CD4-positive, alpha-beta memory T cell (primary cell): ENCODE measurements around the gene GANAB. TPM values are rescaled to one million over a fixed set of nuclear protein-coding genes. Genes with fewer than 3 reads are reported as not detected.

Experiments
- CTCF ChIA-PET: fragments of 350-600 bp; sonication (Branson Sonifier 250); formaldehyde crosslinking; loops from one replicate; lab custom pipeline; 2021; ENCODE audit warnings: inconsistent platforms; ENCODE audit not compliant: partially characterized antibody; lab: Charles Lee
- POLR2A ChIA-PET: fragments of 350-600 bp; sonication (Branson Sonifier 250); formaldehyde crosslinking; loops from one replicate; lab custom pipeline; 2021; ENCODE audit not compliant: partially characterized antibody; lab: Charles Lee
- DNase-seq, 5 donors: peaks; one replicate each; pipeline versions ENCODE4 v3.0.0 to v3.0.0-alpha.2; 2020 to 2022; ENCODE audit warnings: mixed read lengths in 1 of 5
- H3K27ac ChIP-seq: one replicate; pipeline ENCODE4 v1.7.0; 2013; ENCODE audit warnings: low read depth, low read length
- H3K27me3 ChIP-seq: 2 replicates; pipeline ENCODE4 v1.7.0; 2013; ENCODE audit warnings: mild to moderate bottlenecking, low read length, moderate library complexity; ENCODE audit not compliant: insufficient read depth
- H3K36me3 ChIP-seq: 2 replicates; pipeline ENCODE4 v1.7.0; 2013; ENCODE audit warnings: mild to moderate bottlenecking, low read length, moderate library complexity; ENCODE audit not compliant: insufficient read depth
- H3K4me1 ChIP-seq: 2 replicates; pipeline ENCODE4 v1.7.0; 2013; ENCODE audit warnings: mild to moderate bottlenecking, low read length, moderate library complexity; ENCODE audit not compliant: insufficient read depth
- H3K4me3 ChIP-seq, 2 donors: one replicate each; pipeline ENCODE4 v1.7.0; 2013; ENCODE audit warnings: low read length in 2 of 2, mild to moderate bottlenecking in 1 of 2
- H3K9me3 ChIP-seq, 2 donors: one replicate each; pipeline ENCODE4 v1.7.0; 2013; ENCODE audit warnings: low read length in 2 of 2, control low read depth in 1 of 2; ENCODE audit not compliant: control insufficient read depth in 1 of 2
- H3K27ac Mint-ChIP-seq, 7 donors: one replicate each; pipeline ENCODE4 v1.8.0; 2020 to 2021; ENCODE audit warnings: mixed read lengths in 7 of 7, mild to moderate bottlenecking in 6 of 7, inconsistent platforms in 3 of 7, moderate library complexity in 3 of 7
- H3K27me3 Mint-ChIP-seq, 2 donors: one replicate each; pipeline ENCODE4 v1.8.0; 2020 to 2021; ENCODE audit warnings: mixed read lengths in 2 of 2
- H3K36me3 Mint-ChIP-seq, 2 donors: one replicate each; pipeline ENCODE4 v1.8.0; 2020 to 2021; ENCODE audit warnings: mixed read lengths in 2 of 2, inconsistent platforms in 1 of 2, mild to moderate bottlenecking in 1 of 2
- H3K4me1 Mint-ChIP-seq, 4 donors: one replicate each; pipeline ENCODE4 v1.8.0; 2020 to 2021; ENCODE audit warnings: mixed read lengths in 4 of 4, mild to moderate bottlenecking in 1 of 4
- H3K4me3 Mint-ChIP-seq, 8 donors: one replicate each; pipeline ENCODE4 v1.8.0; 2020 to 2021; ENCODE audit warnings: mixed read lengths in 8 of 8, mild to moderate bottlenecking in 7 of 8, moderate library complexity in 6 of 8, inconsistent platforms in 3 of 8
- H3K9me3 Mint-ChIP-seq, 8 donors: one replicate each; pipeline ENCODE4 v1.8.0; 2020 to 2021; ENCODE audit warnings: mixed read lengths in 8 of 8, mild to moderate bottlenecking in 5 of 8, inconsistent platforms in 3 of 8, moderate library complexity in 1 of 8
- intact Hi-C: fragments of 100-400 bp; cut with micrococcal nuclease; formaldehyde crosslinking; loops from one replicate; pipeline ENCODE4 v1.15.1; 2023
- polyA plus RNA-seq, 2 donors: library from polyadenylated mRNA; unstranded; fragments of 300-500 nt; fragmentation: Illumina TruSeq; gene quantifications; one replicate each; pipeline ENCODE4 v1.2.3, GENCODE V29; 2021
- total RNA-seq, 2 experiments: library from RNA; stranded (reverse); gene quantifications; one replicate each; pipeline ENCODE4 v1.2.3, GENCODE V29; 2021

The GANAB gene
- total and polyA plus RNA-seq, 4 experiments from 2014 or later, result 122 to 262 (median 201) TPM

GRCh38 chr11:62601122-62601371 is 45.4 kb downstream of the GANAB start:
- ChIA-PET POLR2A (interaction anchor here (0.6 to 12.0 kb wide), 29 partner anchors 8 to 280 kb away, joined by 3 to 494 read pairs (median 7); partner anchors contain the start of genes AHNAK, B3GAT3, BSCL2 and C11orf98), CTCF (interaction anchor here (1.0 to 2.3 kb wide), 9 partner anchors 9 to 177 kb away, joined by 3 to 25 read pairs (median 4); partner anchors contain the start of genes C11orf98, CSKMT and TUT1)
- Histone ChIP-seq H3K4me3 (peak overlapping the region; percentile 71 to 82), H3K9me3 (no peaks in the 10 kb centered on the region), H3K27me3 (no peaks in the 10 kb centered on the region), H3K4me1 (peaks cover 35% of the 10 kb centered on the region), H3K27ac (peak overlapping the region; percentile 91), H3K36me3 (peaks cover 50% of the 10 kb centered on the region)
- peak in 1 of 5 donors; percentile 66 for DNase-seq
- intact Hi-C loops, result no loop called here
- Mint-ChIP-seq H3K9me3 (no peaks in the 10 kb centered on the region), H3K27ac (peak overlapping the region; percentile 90 to 99 (median 98)), H3K27me3 (no peaks in the 10 kb centered on the region), H3K36me3 (peaks cover 58 to 72% of the 10 kb centered on the region in 2 donors), H3K4me3 (peak overlapping the region; percentile 91 to 99 (median 96)), H3K4me1 (peaks cover 31 to 62% (median 47%) of the 10 kb centered on the region in 4 donors)

- intact Hi-C loops, result no loop called here
- no peaks in the 10 kb centered on the region for H3K9me3 Mint-ChIP-seq
- Histone ChIP-seq H3K9me3 (no peaks in the 10 kb centered on the region), H3K4me1 (peaks cover 34% of the 10 kb centered on the region), H3K36me3 (peaks cover 50% of the 10 kb centered on the region), H3K27ac (peak overlapping the region; percentile 91), H3K4me3 (peak overlapping the region; percentile 71 to 82), H3K27me3 (no peaks in the 10 kb centered on the region)
- peak in 1 of 5 donors; percentile 46 for DNase-seq
- POLR2A ChIA-PET, result interaction anchor here (0.6 to 12.0 kb wide), 23 partner anchors 8 to 254 kb away, joined by 3 to 494 read pairs (median 11); partner anchors contain the start of genes AHNAK, B3GAT3, BSCL2 and C11orf98
- H3K27me3 Mint-ChIP-seq, result no peaks in the 10 kb centered on the region
- CTCF ChIA-PET, result interaction anchor here (1.0 to 2.3 kb wide), 8 partner anchors 8 to 186 kb away, joined by 3 to 25 read pairs (median 3); partner anchors contain the start of genes C11orf98, CSKMT and TUT1
- H3K36me3 Mint-ChIP-seq, result peaks cover 60 to 75% of the 10 kb centered on the region in 2 donors
- H3K4me1 Mint-ChIP-seq, result peaks cover 31 to 66% (median 48%) of the 10 kb centered on the region in 4 donors
- peak overlapping the region; percentile 90 to 99 (median 98) for H3K27ac Mint-ChIP-seq
- peak overlapping the region; percentile 91 to 99 (median 96) for H3K4me3 Mint-ChIP-seq
Measured at GRCh38 chr11:62600367-62601121, 45.9 kb downstream of the GANAB start.

GRCh38 chr11:62599901-62600300 is 46.5 kb downstream of the GANAB start:
- peak overlapping the region; percentile 90 to 99 (median 98) for H3K27ac Mint-ChIP-seq
- H3K36me3 Mint-ChIP-seq, result peaks cover 63 to 77% of the 10 kb centered on the region in 2 donors
- ChIA-PET CTCF (interaction anchor here (0.7 to 2.3 kb wide), 11 partner anchors 8 to 187 kb away, joined by 3 to 25 read pairs (median 3); partner anchors contain the start of genes C11orf98, CSKMT and TUT1), POLR2A (interaction anchor here (0.6 to 12.0 kb wide), 28 partner anchors 7 to 281 kb away, joined by 3 to 494 read pairs (median 8); partner anchors contain the start of genes AHNAK, B3GAT3, BSCL2 and C11orf98)
- peak overlapping the region; percentile 91 to 99 (median 96) for H3K4me3 Mint-ChIP-seq
- H3K4me1 Mint-ChIP-seq, result peaks cover 33 to 71% (median 52%) of the 10 kb centered on the region in 4 donors
- intact Hi-C loops, result loop anchor here (1.0 kb wide), 4 partner anchors 9 to 232 kb away; partner anchors contain the start of genes C11orf98, CSKMT, STX5 and TEX54
- H3K27me3 ChIP-seq, result no peaks in the 10 kb centered on the region
- H3K4me3 ChIP-seq, result peak overlapping the region; percentile 71 to 82
- H3K27ac ChIP-seq, result peak overlapping the region; percentile 91
- H3K27me3 Mint-ChIP-seq, result no peaks in the 10 kb centered on the region
- H3K9me3 ChIP-seq, result no peaks in the 10 kb centered on the region
- peak in 1 of 5 donors; percentile 65 for DNase-seq
- H3K4me1 ChIP-seq, result peaks cover 27% of the 10 kb centered on the region
- H3K9me3 Mint-ChIP-seq, result no peaks in the 10 kb centered on the region
- H3K36me3 ChIP-seq, result peaks cover 50% of the 10 kb centered on the region

GRCh38 chr11:62599069-62599696 is 47.2 kb downstream of the GANAB start:
- H3K4me1 Mint-ChIP-seq, result peaks cover 36 to 77% (median 55%) of the 10 kb centered on the region in 4 donors
- ChIA-PET CTCF (interaction anchor here (0.7 to 1.8 kb wide), 9 partner anchors 8 to 187 kb away, joined by 3 to 7 read pairs (median 3); partner anchors contain the start of gene TUT1), POLR2A (interaction anchor here (0.6 to 12.0 kb wide), 26 partner anchors 7 to 282 kb away, joined by 3 to 494 read pairs (median 6); partner anchors contain the start of genes AHNAK, B3GAT3, C11orf98 and CSKMT)
- Histone ChIP-seq H3K9me3 (no peaks in the 10 kb centered on the region), H3K4me3 (peak overlapping the region; percentile 30 to 71), H3K27me3 (no peaks in the 10 kb centered on the region), H3K36me3 (peaks cover 50% of the 10 kb centered on the region), H3K27ac (peak overlapping the region; percentile 91), H3K4me1 (peaks cover 28% of the 10 kb centered on the region)
- peak; percentile 96 to 100 (median 99) for DNase-seq
- H3K36me3 Mint-ChIP-seq, result peaks cover 67 to 81% of the 10 kb centered on the region in 2 donors
- H3K27ac Mint-ChIP-seq, result peak overlapping the region; percentile 90 to 99 (median 98)
- no peaks in the 10 kb centered on the region for H3K9me3 Mint-ChIP-seq
- peak overlapping the region; percentile 91 to 99 (median 96) for H3K4me3 Mint-ChIP-seq
- intact Hi-C loops, result loop anchor here (1.0 kb wide), 4 partner anchors 8 to 233 kb away; partner anchors contain the start of genes C11orf98, CSKMT, STX5 and TEX54
- no peaks in the 10 kb centered on the region for H3K27me3 Mint-ChIP-seq

- Histone ChIP-seq H3K9me3 (no peaks in the 10 kb centered on the region), H3K27me3 (no peaks in the 10 kb centered on the region), H3K27ac (no peak overlapping the region), H3K4me3 (no peak overlapping the region), H3K36me3 (peaks cover 51% of the 10 kb centered on the region), H3K4me1 (peaks cover 58% of the 10 kb centered on the region)
- H3K27me3 Mint-ChIP-seq, result no peaks in the 10 kb centered on the region
- no peak overlapping the region for H3K4me3 Mint-ChIP-seq
- H3K36me3 Mint-ChIP-seq, result peaks cover 60 to 80% of the 10 kb centered on the region in 2 donors
- peaks cover 0 to 8% (median 0%) of the 10 kb centered on the region in 8 donors for H3K9me3 Mint-ChIP-seq
- peak overlapping the region in 5 of 7 donors; percentile 10 to 87 (median 52) for H3K27ac Mint-ChIP-seq
- intact Hi-C loops, result no loop called here
- peaks cover 39 to 88% (median 64%) of the 10 kb centered on the region in 4 donors for H3K4me1 Mint-ChIP-seq
- POLR2A ChIA-PET, result interaction anchor here (0.6 to 12.0 kb wide), 9 partner anchors 9 to 246 kb away, joined by 3 to 494 read pairs (median 5); partner anchors contain the start of genes B3GAT3, C11orf98, CSKMT and EML3
- DNase-seq, result no peak
- CTCF ChIA-PET, result interaction anchor here (1.0 to 6.3 kb wide), 6 partner anchors 12 to 267 kb away, joined by 3 to 82 read pairs (median 4); partner anchors contain the start of gene ZBTB3
Measured at GRCh38 chr11:62595124-62595523, 51.3 kb downstream of the GANAB start.

GRCh38 chr11:62593434-62594044 is 52.9 kb downstream of the GANAB start:
- intact Hi-C loops, result loop anchor here (1.0 to 5.0 kb wide), 2 partner anchors 101 to 269 kb away; no protein-coding TSS in a partner anchor
- CTCF ChIA-PET, result interaction anchor here (0.7 to 6.3 kb wide), 22 partner anchors 8 to 268 kb away, joined by 3 to 86 read pairs (median 5); partner anchors contain the start of genes B3GAT3, C11orf98, CSKMT and EML3
- peak overlapping the region; percentile 87 to 98 (median 97) for H3K27ac Mint-ChIP-seq

More at GRCh38 chr11:62593434-62594044, 52.9 kb downstream of the GANAB start:
- H3K27me3 Mint-ChIP-seq, result no peaks in the 10 kb centered on the region
- POLR2A ChIA-PET, result interaction anchor here (0.9 to 12.0 kb wide), 24 partner anchors 8 to 287 kb away, joined by 3 to 494 read pairs (median 32); partner anchors contain the start of genes B3GAT3, BSCL2, C11orf98 and CSKMT
- H3K27me3 ChIP-seq, result no peaks in the 10 kb centered on the region
- H3K4me1 ChIP-seq, result peaks cover 55% of the 10 kb centered on the region
- H3K9me3 Mint-ChIP-seq, result peaks cover 0 to 8% (median 0%) of the 10 kb centered on the region in 8 donors
- peaks cover 53% of the 10 kb centered on the region for H3K36me3 ChIP-seq
- peaks cover 46 to 70% of the 10 kb centered on the region in 2 donors for H3K36me3 Mint-ChIP-seq
- H3K4me1 Mint-ChIP-seq, result peaks cover 30 to 85% (median 55%) of the 10 kb centered on the region in 4 donors
- no peaks in the 10 kb centered on the region for H3K9me3 ChIP-seq
- peak overlapping the region; percentile 64 to 90 (median 79) for H3K4me3 Mint-ChIP-seq
- peak overlapping the region; percentile 32 for H3K27ac ChIP-seq
- peak; percentile 76 to 85 (median 77) for DNase-seq
- no peak overlapping the region for H3K4me3 ChIP-seq
